Peyer's patch (tissue), 4 donors: ENCODE results near the gene SCRG1.

Experiments
- CTCF ChIP-seq, 6 experiments: fragments of 450-650 bp in 4 of 6; fragments of 200-600 bp in 2 of 6; sonication (generic) in 1 of 6; IDR thresholded peaks; one replicate each; pipeline ENCODE4 v1.5.1; 2017 to 2019; ENCODE audit warnings: antibody characterized with exemption in 6 of 6, mild to moderate bottlenecking in 3 of 6, moderate library complexity in 1 of 6
- POLR2A ChIP-seq, 2 donors: fragments of 450-650 bp; IDR thresholded peaks; one replicate each; pipeline ENCODE4 v1.5.1; 2017; ENCODE audit warnings: antibody characterized with exemption in 2 of 2, mild to moderate bottlenecking in 2 of 2, moderate library complexity in 2 of 2

- TF ChIP-seq CTCF (IDR thresholded peaks at IDR 0.05) (no peak), POLR2A (IDR thresholded peaks at IDR 0.05) (no peak)
Observed at GRCh38 chr4:173440888-173441287, 42.0 kb upstream of the SCRG1 start.
